ENCODE results near the gene C2orf15.

- TF ChIP-seq EZH2 (IDR thresholded peaks at IDR 0.05; ENCODE audit: borderline replicate concordance) (no peak), CTCF (IDR thresholded peaks at IDR 0.05; ENCODE audit: poor library complexity) (no peak)
Observed at GRCh38 chr2:99180755-99181623, 39.5 kb downstream of the C2orf15 start, which contains the start of the genes MITD1 and MRPL30.

Measured in hepatocyte (in vitro differentiated cells).